ENCODE data around the gene GPALPP1. TPM values are rescaled to one million over a fixed set of nuclear protein-coding genes. Genes with fewer than 3 reads are reported as not detected.

The GPALPP1 gene
- total RNA-seq, 2 experiments from 2014 or later: 18.9 to 20.8 TPM

DNA sequence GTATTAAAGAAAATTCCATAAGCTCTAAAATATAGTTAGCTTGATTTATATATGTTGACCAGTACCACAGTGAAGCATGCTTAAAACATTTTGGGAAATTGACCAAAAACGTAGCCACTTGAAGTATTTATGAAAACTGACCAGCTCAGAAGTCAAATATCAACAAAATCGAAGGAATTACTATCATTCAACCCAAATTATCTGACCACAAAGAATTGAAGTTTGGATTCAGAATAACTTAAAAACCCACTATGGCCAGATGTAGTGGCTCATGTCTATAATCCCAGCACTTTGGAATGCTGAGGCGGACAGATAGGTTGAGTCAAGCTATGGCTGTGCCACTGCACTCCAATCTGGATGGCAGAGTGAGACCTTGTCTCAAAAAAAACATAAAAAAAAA is 31.9 kb downstream of the GPALPP1 start:
- Histone ChIP-seq H3K4me1 (ENCODE audit: insufficient read depth, low read length) (no peaks in the 10 kb centered on the region), H3K27me3 (ENCODE audit: control insufficient read depth in 1 of 2, insufficient read depth in 2 of 2, low read length in 2 of 2) (no peaks in the 10 kb centered on the region), H3K36me3 (ENCODE audit: insufficient read depth, low read length) (peaks cover 59% of the 10 kb centered on the region), H3K27ac (ENCODE audit: low read depth in 1 of 2, low read length in 2 of 2) (no peak overlapping the region), H3K4me3 (ENCODE audit: low read length) (no peak overlapping the region), H3K9me3 (ENCODE audit: control insufficient read depth in 1 of 2, insufficient read depth in 1 of 2, low read length in 2 of 2) (no peaks in the 10 kb centered on the region)
- Mint-ChIP-seq H3K9me3 (no peaks in the 10 kb centered on the region), H3K4me1 (ENCODE audit: low read depth) (no peaks in the 10 kb centered on the region), H3K36me3 (ENCODE audit: low read depth) (peaks cover 70% of the 10 kb centered on the region), H3K4me3 (no peak overlapping the region), H3K27me3 (no peaks in the 10 kb centered on the region), H3K27ac (no peak overlapping the region)
- DNase-seq (no peak), ATAC-seq (ENCODE audit: poor library complexity) (no peak)
- POLR2A ChIA-PET: interaction anchor here (0.6 kb wide), 1 partner anchor 573 kb away, joined by 4 read pairs; no protein-coding TSS in a partner anchor
- intact Hi-C loops (cut with DNase I, micrococcal nuclease): no loop called here
- TF ChIP-seq CTCF (IDR thresholded peaks at IDR 0.05): no peak
- CTCF ChIA-PET: no interaction called here

DNA sequence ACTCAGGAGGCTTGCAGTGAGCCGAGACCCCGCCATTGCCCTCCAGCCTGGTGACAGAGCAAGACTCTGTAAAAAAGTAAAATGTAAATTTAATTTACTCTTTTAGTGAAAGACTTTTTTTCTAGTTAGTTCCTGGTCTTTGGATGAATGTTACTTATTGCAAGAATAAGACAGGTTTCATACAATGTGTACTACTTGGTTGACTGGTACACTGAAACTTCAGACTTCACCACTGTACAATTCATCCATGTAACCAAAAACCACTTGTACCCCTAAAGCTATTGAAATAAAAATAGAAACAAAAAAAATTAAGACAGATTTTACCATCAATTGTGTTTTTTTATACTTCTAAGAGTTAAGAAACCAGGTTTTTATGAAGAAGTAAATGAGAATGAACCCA is 35.5 kb downstream of the GPALPP1 start:
- POLR2A ChIA-PET: no interaction called here
- no peak overlapping the region for H3K4me3 Mint-ChIP-seq
- Histone ChIP-seq H3K27me3 (ENCODE audit: control insufficient read depth in 1 of 2, insufficient read depth in 2 of 2, low read length in 2 of 2) (no peaks in the 10 kb centered on the region), H3K36me3 (ENCODE audit: insufficient read depth, low read length) (peaks cover 71% of the 10 kb centered on the region), H3K4me3 (ENCODE audit: low read length) (no peak overlapping the region), H3K9me3 (ENCODE audit: control insufficient read depth in 1 of 2, insufficient read depth in 1 of 2, low read length in 2 of 2) (no peaks in the 10 kb centered on the region), H3K4me1 (ENCODE audit: insufficient read depth, low read length) (no peaks in the 10 kb centered on the region), H3K27ac (ENCODE audit: low read depth in 1 of 2, low read length in 2 of 2) (no peak overlapping the region)
- H3K27me3 Mint-ChIP-seq: no peaks in the 10 kb centered on the region
- CTCF ChIA-PET: interaction anchor here (0.6 kb wide), 1 partner anchor 260 kb away, joined by 3 read pairs; no protein-coding TSS in a partner anchor
- TF ChIP-seq CTCF (IDR thresholded peaks at IDR 0.05): no peak
- no peaks in the 10 kb centered on the region for H3K4me1 Mint-ChIP-seq (ENCODE audit: low read depth)
- H3K27ac Mint-ChIP-seq: no peak overlapping the region
- peaks cover 75% of the 10 kb centered on the region for H3K36me3 Mint-ChIP-seq (ENCODE audit: low read depth)
- H3K9me3 Mint-ChIP-seq: no peaks in the 10 kb centered on the region
- no peak for DNase-seq
- intact Hi-C loops (cut with DNase I, micrococcal nuclease): no loop called here
- ATAC-seq (ENCODE audit: poor library complexity): no peak

- ATAC-seq (ENCODE audit: poor library complexity): no peak
- H3K27ac Mint-ChIP-seq: no peak overlapping the region
- ChIA-PET CTCF (no interaction called here), POLR2A (no interaction called here)
- Histone ChIP-seq H3K4me1 (ENCODE audit: insufficient read depth, low read length) (no peaks in the 10 kb centered on the region), H3K4me3 (ENCODE audit: low read length) (no peak overlapping the region), H3K27me3 (ENCODE audit: control insufficient read depth in 1 of 2, insufficient read depth in 2 of 2, low read length in 2 of 2) (no peaks in the 10 kb centered on the region), H3K9me3 (ENCODE audit: control insufficient read depth in 1 of 2, insufficient read depth in 1 of 2, low read length in 2 of 2) (no peaks in the 10 kb centered on the region), H3K27ac (ENCODE audit: low read depth in 1 of 2, low read length in 2 of 2) (no peak overlapping the region), H3K36me3 (ENCODE audit: insufficient read depth, low read length) (peaks cover 4% of the 10 kb centered on the region)
- H3K27me3 Mint-ChIP-seq: no peaks in the 10 kb centered on the region
- H3K4me1 Mint-ChIP-seq (ENCODE audit: low read depth): no peaks in the 10 kb centered on the region
- H3K36me3 Mint-ChIP-seq (ENCODE audit: low read depth): peaks cover 35% of the 10 kb centered on the region
- H3K9me3 Mint-ChIP-seq: no peaks in the 10 kb centered on the region
- no peak overlapping the region for H3K4me3 Mint-ChIP-seq
- TF ChIP-seq CTCF (IDR thresholded peaks at IDR 0.05): no peak
- DNase-seq: no peak
- intact Hi-C loops (cut with DNase I, micrococcal nuclease): no loop called here
Measured at GRCh38 chr13:45034342-45034741, 45.0 kb downstream of the GPALPP1 start.
